NCI-H446 treated with DMSO at 0.1 percent for 48 hours (cell line): ENCODE measurements around the gene TMEM208.
A peak's percentile ranks its signal among the peaks of the same experiment; 100 is the strongest.

Source experiments
- DNase-seq: peaks from one replicate; lab custom pipeline; 2025; lab: John Stamatoyannopoulos, UW

Gene TMEM208

DNA sequence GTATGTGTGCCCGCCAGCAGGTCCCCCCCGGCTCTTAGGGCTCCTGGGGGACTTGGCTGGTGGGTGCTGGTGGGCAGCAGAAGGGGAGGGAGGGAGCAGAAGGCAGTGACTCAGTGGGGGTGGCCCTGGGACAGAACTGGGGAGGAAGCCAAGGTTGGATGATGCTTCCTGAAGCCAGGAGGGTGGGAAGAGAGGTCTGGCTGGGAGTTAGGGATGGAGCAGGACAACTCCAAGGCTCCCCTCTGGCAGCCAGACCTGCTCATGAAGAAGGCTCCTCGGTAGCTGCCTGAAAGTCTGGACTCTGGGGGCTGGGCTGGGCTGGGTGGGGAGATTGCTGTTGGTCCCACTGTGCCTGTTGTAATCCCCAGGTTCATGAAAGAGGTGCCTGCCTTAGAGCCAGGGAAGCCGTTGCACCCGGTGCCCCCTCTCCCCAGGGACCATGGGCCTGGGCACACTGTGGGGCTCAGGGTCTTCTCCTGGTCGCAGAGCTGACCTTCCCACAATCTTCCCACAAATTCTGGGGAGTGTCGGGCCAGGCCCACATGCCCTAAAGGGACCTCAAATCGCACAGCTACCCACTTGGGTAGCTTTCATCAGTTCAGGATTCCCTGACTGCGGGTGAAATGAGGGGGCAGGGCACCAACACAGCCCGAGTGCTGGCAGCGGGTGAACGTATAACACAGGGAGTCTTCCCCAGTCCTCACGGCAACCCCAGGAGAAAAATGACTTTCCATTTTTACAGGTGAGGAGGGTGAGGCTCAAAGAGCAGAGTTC lies 51.3 kb downstream of the TMEM208 start:
- DNase-seq = peak; percentile 43
